ENCODE measurements around the gene COPG1.
"Not testable (repeated sequence)": the region's sequence is repeated elsewhere in the genome, so short reads cannot be mapped to it uniquely, and the experiment has no call there.

COPG1 gene

GRCh38 chr3:129249284-129250065 is at the start of gene COPG1:
Gene COPG1, plus strand, starts transcription at chr3:129249606. Its CDS starts 104 bp downstream, at chr3:129249710.
- peak; percentile 94 for DNase-seq

GRCh38 chr3:129204473-129204872 is 44.9 kb upstream of the COPG1 start:
- DNase-seq: no peak

DNA sequence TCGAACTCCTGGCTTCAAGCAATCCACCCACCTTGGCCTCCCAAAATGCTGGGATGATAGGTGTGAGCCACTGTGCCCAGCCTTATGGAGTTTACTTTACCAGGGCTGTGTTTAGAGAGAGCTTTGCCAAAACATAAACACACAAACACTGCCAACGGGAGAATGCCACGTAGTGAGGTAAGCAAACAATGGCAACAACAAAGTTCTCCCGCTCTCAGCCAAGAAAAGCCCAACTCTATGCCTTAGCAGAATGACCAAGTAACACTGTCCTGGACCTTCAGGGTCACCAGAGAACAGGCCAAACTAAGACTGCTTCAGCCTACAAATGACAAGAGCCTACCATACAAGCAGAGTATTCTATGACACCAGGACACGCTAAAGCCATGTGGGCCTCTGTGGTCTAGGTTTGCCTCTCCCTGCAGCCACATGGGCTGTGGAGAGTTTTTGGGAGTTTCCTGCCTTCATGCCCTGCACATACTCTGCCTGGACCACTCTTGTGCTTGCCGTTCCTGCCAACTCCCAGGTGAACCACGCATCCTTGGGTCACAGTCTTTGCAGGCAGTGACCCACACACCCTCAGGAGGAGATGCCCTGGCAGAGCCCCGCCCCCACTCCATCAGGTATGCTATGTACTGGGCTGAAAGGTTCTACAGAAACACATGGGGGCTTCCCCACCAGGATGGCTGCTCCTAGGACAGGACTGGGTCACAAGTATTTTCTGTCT is 44.1 kb upstream of the COPG1 start:
- no peak for DNase-seq

GRCh38 chr3:129207479-129207878 is 41.9 kb upstream of the COPG1 start:
- DNase-seq: no peak

- DNase-seq: no peak
These were observed 38.1 kb upstream of the COPG1 start for GRCh38 chr3:129211345-129211744.

- peak; percentile 38 for DNase-seq
These were observed 37.6 kb upstream of the COPG1 start for GRCh38 chr3:129211772-129212171.

- no peak for DNase-seq
These were observed 36.2 kb upstream of the COPG1 start for GRCh38 chr3:129213238-129213637.

GRCh38 chr3:129218742-129219141 is 30.7 kb upstream of the COPG1 start:
- DNase-seq: no peak

DNA sequence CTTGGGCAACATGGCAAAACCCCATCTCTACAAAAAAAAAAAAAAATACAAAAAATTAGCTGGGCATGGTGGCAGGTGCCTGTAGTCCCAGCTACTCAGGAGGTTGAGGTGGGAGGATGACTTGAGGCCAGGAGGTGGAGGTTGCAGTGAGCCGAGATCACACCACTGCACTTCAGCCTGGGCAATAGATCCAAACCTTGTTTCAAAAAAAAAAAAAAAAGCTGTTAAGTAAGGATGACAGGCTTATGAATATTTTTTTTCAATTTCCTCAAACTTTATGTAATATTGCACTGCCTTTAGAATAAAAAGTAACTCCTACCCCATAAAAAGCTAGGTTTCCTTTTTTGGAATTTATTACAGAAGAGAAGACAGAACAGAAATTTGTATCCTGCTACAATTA is 25.0 kb upstream of the COPG1 start:
- DNase-seq: not testable (repeated sequence)

- peak; percentile 82 for DNase-seq
These were observed 24.4 kb upstream of the COPG1 start for GRCh38 chr3:129224984-129225393.

- peak; percentile 59 for DNase-seq
These were observed 23.0 kb upstream of the COPG1 start for GRCh38 chr3:129226374-129226773.

DNA sequence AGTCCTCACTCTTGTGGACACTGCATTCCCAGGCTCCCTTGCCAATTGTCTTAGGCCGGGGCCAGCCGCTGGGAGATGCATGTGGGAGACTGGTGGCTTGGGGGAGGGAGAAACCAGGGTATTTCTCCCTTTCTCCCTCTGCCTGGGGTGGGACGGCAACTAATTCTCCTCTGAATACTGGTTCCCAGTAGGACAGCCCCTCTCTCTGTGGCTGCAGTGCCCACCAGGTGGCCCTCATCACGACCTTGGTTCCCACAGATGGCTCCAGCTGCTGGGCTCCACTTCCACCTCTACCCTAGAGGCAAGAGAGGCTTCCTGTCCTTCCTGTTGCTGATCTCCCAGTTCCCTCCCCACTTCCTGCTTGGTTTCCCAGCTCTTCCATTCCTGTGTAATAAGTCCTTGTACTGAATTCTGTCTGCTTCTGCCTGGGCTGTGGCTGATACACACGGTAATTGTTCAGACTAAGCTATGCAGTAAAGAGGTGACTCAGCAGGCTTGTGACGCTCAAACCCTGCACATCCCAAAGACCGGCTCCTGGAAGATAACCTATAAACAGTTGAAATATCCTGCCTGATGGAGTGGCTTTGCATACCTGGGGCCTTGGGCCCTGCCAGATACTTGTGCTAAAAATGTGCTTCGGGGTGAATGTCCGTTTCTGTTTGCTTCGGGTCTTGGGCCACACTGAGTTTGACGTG is 20.4 kb upstream of the COPG1 start:
- no peak for DNase-seq

- no peak for DNase-seq
These were observed 18.9 kb upstream of the COPG1 start for GRCh38 chr3:129230311-129231019.

DNA sequence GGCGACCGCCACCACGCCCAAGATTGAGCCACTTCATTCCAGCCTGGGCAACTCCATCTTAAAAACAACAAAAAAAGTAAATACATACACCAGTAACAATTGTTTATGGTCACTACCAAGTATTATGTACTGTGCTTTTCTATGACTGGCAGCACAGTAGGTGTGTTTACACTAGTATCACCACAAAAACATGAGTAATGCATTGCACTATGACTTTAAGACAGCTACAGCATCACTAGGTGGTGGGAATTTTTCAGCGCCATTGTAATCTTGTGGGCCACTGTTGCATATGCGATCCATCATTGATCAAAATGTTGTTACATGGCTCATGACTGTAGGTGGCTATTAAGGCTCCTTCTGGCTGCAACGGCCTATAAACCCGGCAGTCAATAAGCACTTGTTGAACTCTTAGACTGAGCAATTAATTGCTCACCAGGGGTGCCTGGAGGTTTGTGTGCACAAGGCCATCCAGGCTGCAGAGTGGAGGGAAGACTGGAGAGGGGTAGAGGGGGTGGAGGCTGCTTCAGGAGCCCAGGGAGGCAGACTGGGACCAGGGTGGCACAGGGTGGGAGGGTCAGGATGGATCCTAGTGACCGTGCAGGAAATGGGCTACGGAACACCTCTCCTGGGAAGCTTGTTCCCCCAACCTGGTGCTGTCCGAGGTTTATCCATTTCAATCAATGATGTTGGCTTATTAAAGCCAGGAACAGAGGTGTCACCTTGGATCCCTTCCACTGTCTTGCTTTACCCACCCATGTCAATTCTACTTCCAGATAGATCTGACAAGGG is 17.9 kb upstream of the COPG1 start:
- DNase-seq: no peak

DNA sequence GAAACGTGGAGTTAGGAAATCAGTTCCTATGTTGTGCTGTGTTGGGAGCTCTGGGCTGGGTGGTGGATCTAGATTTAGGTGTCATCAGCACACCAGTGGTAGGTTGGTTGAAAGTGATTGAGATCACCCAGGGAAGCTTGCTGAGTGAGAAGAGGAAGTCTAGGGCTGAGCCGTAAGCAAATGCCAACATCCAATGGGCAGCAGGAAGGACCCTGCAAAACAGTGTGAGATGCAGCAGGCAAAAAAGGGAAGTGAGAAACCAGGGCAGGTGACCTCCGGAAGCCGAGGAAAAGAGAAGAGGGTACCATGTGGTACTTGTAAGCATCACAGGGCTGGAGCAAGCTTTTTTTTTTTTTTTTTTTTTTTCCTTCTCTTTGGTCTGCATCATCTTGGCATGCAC is 15.9 kb upstream of the COPG1 start:
- peak; percentile 68 for DNase-seq

DNA sequence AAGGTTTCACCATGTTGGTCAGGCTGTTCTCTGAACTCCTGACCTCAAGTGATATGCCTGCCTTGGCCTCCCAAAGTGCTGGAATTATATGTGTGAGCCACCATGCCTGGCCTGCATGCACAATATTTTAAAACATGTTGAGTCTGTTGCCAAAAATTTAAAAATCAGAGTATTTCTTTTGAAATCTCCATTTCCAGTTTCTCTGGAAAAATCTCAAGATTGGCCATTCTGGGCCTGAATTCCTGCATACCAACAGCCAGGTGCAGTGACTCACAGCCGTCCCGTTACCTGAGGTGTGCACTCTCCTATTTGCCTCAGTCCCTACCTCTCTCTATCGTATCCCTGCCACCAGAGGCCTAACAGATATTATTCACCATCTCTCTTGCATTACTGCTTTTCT is 15.0 kb upstream of the COPG1 start:
- no peak for DNase-seq

DNA sequence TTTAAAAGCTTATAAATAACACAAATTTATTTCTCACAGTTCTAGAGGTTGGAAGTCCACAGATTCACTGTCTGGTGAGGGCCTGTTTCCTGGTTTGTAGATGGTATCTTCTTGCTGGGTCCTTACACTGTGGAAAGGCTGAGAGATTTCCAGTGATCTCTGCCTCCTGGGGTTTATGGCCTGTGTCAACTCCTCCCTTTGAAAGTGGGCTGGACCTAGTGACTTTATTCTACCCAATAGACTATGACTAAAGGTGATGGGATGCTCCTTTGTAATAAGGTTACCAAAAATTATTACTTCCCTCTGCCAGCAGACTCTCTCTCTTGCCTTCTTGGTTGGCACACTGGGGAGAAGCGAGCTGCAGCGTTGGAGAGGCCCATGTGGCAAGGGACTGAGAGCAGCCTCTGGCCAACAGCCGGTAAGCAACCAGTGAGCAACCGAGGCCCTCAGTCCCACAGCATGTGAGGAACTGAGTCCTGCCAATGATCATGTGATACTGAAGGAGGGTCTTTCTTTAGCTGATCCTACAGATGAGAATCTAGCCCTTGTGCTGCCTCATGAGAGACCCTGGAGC is 14.0 kb upstream of the COPG1 start:
- DNase-seq: no peak

DNA sequence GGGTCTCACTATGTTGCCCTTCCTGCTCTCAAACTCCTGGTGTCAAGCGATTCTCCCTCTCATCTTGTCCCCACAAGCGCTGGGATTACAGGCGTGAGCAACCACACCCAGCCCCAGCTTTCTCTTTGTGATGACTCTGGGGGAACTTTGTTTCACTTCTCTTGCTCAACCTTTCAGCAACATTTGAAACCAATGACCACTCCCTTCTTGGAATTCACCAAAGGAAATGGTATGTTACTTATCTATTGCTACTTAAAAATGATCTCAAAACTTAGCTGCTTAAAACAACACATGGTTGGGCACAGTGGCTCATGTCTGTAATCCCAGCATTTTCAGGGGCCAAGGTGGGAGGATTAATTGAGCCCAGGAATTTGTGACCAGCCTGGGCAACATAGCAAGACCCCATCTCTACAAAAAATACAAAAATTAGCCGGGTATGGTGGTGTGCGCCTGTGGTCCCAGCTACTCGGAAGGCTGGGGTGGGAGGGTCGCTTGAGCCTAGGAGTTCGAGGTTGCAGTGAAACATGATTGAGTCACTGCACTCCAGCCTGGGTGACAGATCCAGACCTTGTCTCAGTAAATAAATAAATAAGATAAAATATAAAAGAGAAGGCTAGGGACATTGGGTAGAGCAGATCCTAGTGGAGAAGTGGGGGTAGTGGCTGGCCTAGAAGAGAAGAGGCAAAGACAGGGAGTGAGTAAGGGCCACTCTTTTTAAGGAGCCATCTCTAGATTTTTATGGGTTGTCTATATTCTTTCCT is 10.3 kb upstream of the COPG1 start:
- no peak for DNase-seq

- DNase-seq: no peak
These were observed 9.4 kb upstream of the COPG1 start for GRCh38 chr3:129239991-129240390.

DNA sequence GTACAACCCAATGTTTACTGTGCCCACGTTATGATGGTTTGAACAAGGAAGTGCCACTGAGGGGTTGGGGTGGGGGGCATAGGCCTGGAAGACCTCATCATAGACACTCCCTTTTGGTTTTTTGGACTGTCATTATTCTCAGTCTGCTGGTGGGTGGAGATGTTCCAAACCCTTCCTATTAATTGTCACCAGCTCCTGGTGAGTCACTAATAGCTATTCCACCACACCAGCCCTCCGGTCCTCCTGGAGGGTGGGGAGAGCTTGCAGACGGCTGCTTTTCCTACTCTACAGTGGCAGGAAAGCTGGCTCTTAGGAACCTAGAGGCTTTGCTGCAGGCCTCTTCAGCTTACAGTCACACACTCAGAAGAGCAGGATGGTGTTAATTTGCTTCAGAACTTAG is 9.0 kb upstream of the COPG1 start:
- DNase-seq: no peak

- no peak for DNase-seq
These were observed 4.3 kb upstream of the COPG1 start for GRCh38 chr3:129245141-129245540.

Measured in femur (tissue), 1 donor.